Parathyroid adenoma (tissue), 2 donors: ENCODE data around the gene OR52L1.

Experiments
- H2AFZ ChIP-seq: fragments of 300-600 bp; sonication (generic); one replicate; pipeline ENCODE4 v1.7.0; 2017; ENCODE audit warnings: antibody characterized with exemption, mild to moderate bottlenecking
- H3K27ac ChIP-seq: fragments of 300-600 bp; sonication (generic); one replicate; pipeline ENCODE4 v1.7.0; 2017
- H3K27me3 ChIP-seq: fragments of 300-600 bp; sonication (generic); one replicate; pipeline ENCODE4 v1.7.0; 2017; ENCODE audit warnings: low read length; ENCODE audit not compliant: control insufficient read depth, insufficient read depth
- H3K36me3 ChIP-seq: fragments of 300-600 bp; sonication (generic); one replicate; pipeline ENCODE4 v1.7.0; 2017; ENCODE audit warnings: low read length; ENCODE audit not compliant: control insufficient read depth, insufficient read depth
- H3K4me1 ChIP-seq: fragments of 300-600 bp; sonication (generic); one replicate; pipeline ENCODE4 v1.7.0; 2017; ENCODE audit warnings: control low read depth
- H3K4me2 ChIP-seq: fragments of 300-600 bp; sonication (generic); one replicate; pipeline ENCODE4 v1.7.0; 2017; ENCODE audit warnings: low read length
- H3K4me3 ChIP-seq: fragments of 300-600 bp; sonication (generic); one replicate; pipeline ENCODE4 v1.7.0; 2017; ENCODE audit warnings: low read depth, low read length
- H3K79me2 ChIP-seq: fragments of 300-600 bp; sonication (generic); one replicate; pipeline ENCODE4 v1.7.0; 2017; ENCODE audit warnings: control low read depth
- H3K9ac ChIP-seq: fragments of 300-600 bp; sonication (generic); one replicate; pipeline ENCODE4 v1.7.0; 2017; ENCODE audit warnings: mild to moderate bottlenecking
- H3K9me3 ChIP-seq: fragments of 300-600 bp; sonication (generic); one replicate; pipeline ENCODE4 v1.7.0; 2017; ENCODE audit warnings: low read length; ENCODE audit not compliant: control insufficient read depth
- TF ChIP-seq, protein P1 (sequence below): fragments of 300-600 bp; sonication (generic); IDR thresholded peaks from one replicate; pipeline ENCODE4 v1.7.0; 2017; ENCODE audit warnings: antibody characterized with exemption, mild to moderate bottlenecking
- donor health status: primary hyperparathyroidism.

OR52L1 gene

DNA sequence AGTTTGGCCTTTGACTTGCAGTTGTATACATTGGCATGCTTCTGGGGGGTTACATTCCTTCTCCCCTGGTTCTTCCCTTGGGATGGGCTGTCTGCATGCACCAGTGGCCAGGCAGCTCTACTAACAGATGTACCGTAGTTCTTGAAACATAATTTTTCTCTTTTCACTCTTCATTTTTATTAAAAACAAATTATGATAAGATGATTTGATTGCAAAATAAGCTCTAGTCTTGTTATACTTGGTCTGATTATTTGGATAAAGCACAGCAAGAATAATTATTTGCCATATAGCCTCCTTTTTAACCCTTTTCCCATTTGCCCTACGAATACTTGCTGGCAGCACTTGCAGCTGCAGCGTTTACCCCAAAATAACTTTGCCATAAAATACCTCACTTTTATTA is 31.2 kb downstream of the OR52L1 start:
- Histone ChIP-seq H3K27me3 (no peaks in the 10 kb centered on the region), H2AFZ (no peak overlapping the region)
- TF ChIP-seq, protein P1, sequence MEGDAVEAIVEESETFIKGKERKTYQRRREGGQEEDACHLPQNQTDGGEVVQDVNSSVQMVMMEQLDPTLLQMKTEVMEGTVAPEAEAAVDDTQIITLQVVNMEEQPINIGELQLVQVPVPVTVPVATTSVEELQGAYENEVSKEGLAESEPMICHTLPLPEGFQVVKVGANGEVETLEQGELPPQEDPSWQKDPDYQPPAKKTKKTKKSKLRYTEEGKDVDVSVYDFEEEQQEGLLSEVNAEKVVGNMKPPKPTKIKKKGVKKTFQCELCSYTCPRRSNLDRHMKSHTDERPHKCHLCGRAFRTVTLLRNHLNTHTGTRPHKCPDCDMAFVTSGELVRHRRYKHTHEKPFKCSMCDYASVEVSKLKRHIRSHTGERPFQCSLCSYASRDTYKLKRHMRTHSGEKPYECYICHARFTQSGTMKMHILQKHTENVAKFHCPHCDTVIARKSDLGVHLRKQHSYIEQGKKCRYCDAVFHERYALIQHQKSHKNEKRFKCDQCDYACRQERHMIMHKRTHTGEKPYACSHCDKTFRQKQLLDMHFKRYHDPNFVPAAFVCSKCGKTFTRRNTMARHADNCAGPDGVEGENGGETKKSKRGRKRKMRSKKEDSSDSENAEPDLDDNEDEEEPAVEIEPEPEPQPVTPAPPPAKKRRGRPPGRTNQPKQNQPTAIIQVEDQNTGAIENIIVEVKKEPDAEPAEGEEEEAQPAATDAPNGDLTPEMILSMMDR = no peak

DNA sequence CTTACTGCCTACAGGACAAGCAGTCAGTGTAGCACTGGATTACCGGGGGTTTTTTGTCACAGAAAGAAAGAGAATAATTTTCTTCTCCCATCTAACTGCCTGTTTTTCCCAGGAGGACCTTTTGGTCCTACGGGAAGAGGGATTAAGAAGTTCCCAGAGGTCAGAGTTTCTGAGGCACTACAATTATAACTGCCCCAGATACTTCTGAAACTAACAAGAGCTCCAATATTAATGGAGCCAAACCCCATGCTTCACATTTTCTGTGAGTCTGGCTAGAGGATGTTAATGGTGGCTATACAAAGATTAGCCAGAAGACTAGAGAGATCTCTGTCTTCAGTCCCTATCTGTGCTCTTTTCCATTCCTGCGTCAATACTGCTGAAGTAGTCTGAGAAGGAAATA is 44.8 kb downstream of the OR52L1 start, which contains the start of gene OR56A3:
Gene OR56A3, plus strand, starts transcription at position 301 of the 400 bp plus-strand sequence. CDS start 5,096 bp downstream, outside the sequence.
- Histone ChIP-seq H3K27ac (no peak within 1 kb of the TSS), H3K79me2 (no peaks in the 10 kb centered on the region), H3K4me1 (no peaks in the 10 kb centered on the region), H3K36me3 (no peaks in the 10 kb centered on the region), H3K27me3 (no peaks in the 10 kb centered on the region), H3K4me3 (no peak within 1 kb of the TSS), H3K4me2 (no peak within 1 kb of the TSS), H3K9ac (no peak within 1 kb of the TSS), H2AFZ (no peak within 1 kb of the TSS), H3K9me3 (no peaks in the 10 kb centered on the region)
- TF ChIP-seq, protein P1 = no peak

More for the DNA sequence above, 31.2 kb downstream of the OR52L1 start:
- Histone ChIP-seq H3K4me2 (no peak overlapping the region), H3K9me3 (no peaks in the 10 kb centered on the region), H3K4me1 (no peaks in the 10 kb centered on the region), H3K36me3 (no peaks in the 10 kb centered on the region), H3K79me2 (no peaks in the 10 kb centered on the region), H3K9ac (no peak overlapping the region), H3K4me3 (no peak overlapping the region), H3K27ac (no peak overlapping the region)

DNA sequence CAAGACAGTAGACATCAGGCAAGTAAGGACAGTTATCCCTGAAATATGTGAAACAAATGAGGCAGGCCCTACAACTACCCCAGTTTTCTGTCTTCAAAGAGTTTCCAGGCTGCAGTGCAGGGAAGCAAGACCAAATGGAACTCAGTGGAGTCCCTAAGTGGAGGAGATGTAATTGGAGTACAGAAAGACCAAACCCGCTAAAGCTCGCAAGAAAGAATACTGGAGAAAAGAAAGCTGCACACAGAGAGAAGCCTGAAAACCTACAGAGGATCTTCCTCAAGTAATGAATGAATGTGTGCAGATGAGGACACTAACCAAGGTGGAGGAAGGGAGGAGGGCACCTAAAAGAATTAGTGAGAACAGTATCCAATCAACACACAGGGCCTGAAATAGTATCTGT is 46.0 kb downstream of the OR52L1 start:
- H2AFZ ChIP-seq = no peak overlapping the region
- no peaks in the 10 kb centered on the region for H3K36me3 ChIP-seq
- H3K27ac ChIP-seq = no peak overlapping the region
- H3K9me3 ChIP-seq = no peaks in the 10 kb centered on the region
- no peak overlapping the region for H3K4me2 ChIP-seq
- no peak overlapping the region for H3K4me3 ChIP-seq
- H3K79me2 ChIP-seq = no peaks in the 10 kb centered on the region
- no peaks in the 10 kb centered on the region for H3K4me1 ChIP-seq
- TF ChIP-seq, protein P1 = no peak
- H3K9ac ChIP-seq = no peak overlapping the region
- H3K27me3 ChIP-seq = no peaks in the 10 kb centered on the region

- Histone ChIP-seq H3K27ac (no peak overlapping the region), H3K4me3 (no peak overlapping the region), H3K27me3 (no peaks in the 10 kb centered on the region), H3K9me3 (no peaks in the 10 kb centered on the region), H2AFZ (no peak overlapping the region), H3K4me2 (no peak overlapping the region), H3K36me3 (no peaks in the 10 kb centered on the region), H3K79me2 (no peaks in the 10 kb centered on the region), H3K9ac (no peak overlapping the region), H3K4me1 (no peaks in the 10 kb centered on the region)
- TF ChIP-seq, protein P1 = no peak
Measured at GRCh38 chr11:5938603-5938965, 48.2 kb downstream of the OR52L1 start.

DNA sequence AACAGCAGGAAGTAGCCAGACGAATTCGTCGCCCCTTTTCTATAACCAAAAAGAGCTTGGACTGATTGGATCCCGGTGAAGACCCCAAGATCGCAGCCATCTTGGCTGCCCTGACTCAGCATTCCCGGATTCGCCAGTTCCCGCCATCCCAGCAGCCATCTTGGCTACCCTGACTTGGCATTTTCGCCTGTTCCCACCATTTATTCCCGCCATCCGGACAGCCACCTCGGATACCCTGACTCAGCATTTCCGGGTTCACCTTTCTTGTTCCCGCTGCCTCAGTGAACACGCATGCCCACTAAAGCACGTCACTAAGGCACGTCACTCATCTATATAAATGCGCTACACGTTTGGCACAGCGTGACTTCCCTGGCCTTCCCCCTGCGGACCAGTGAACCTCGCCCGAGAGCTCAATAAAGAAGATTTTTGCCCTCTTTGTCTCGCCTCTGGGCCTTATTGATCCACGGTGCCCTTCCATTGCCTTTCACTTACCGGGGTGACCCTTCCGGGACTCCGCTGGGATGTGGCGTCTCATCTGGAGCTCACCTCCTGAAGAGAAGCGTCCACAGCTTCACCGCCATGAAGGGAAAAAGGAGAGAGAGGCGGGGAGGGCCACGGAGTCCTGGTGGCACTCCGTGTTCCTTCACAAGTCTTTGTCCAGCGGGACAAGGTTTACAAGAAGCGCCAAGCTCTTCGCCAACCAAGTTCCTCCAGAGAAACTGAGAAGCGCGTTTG is 48.8 kb downstream of the OR52L1 start:
- no peaks in the 10 kb centered on the region for H3K79me2 ChIP-seq
- no peak overlapping the region for H3K4me3 ChIP-seq
- TF ChIP-seq, protein P1 = no peak
- H3K4me2 ChIP-seq = no peak overlapping the region
- no peak overlapping the region for H2AFZ ChIP-seq
- no peaks in the 10 kb centered on the region for H3K9me3 ChIP-seq
- H3K36me3 ChIP-seq = no peaks in the 10 kb centered on the region
- H3K27me3 ChIP-seq = no peaks in the 10 kb centered on the region
- H3K27ac ChIP-seq = no peak overlapping the region
- no peaks in the 10 kb centered on the region for H3K4me1 ChIP-seq
- H3K9ac ChIP-seq = no peak overlapping the region
